K562 (cell line): ENCODE measurements around the gene PPP1R13B. TPM values are rescaled to one million over a fixed set of nuclear protein-coding genes. Genes with fewer than 3 reads are reported as not detected.

Source experiments
- ATAC-seq: fragments of 200-7000 bp; cut with Tn5 transposase; 3 replicates; pipeline ENCODE4 v1.9.1; 2020; ENCODE audit warnings: moderate library complexity
- BruUV-seq: library from RNA; stranded (reverse); fragments of 400-500 nt; replicated peaks from 2 replicates; lab custom pipeline; 2021; lab: Mats Ljungman, UMichigan
- CTCF ChIA-PET: fragments of 300-600 bp; formaldehyde crosslinking; extraction: SDS; loops from one replicate; lab custom pipeline; 2021; ENCODE audit warnings: low intra/inter-chr PET ratio; lab: Yijun Ruan, JAX
- POLR2A ChIA-PET: fragments of 300-600, 350-650 bp; sonication (Branson Sonifier 250); formaldehyde crosslinking; extraction: SDS; loops from one replicate; lab custom pipeline; 2021; ENCODE audit warnings: antibody characterized with exemption, inconsistent platforms; lab: Yijun Ruan, JAX
- DNase-seq, 4 experiments: peaks; one replicate each; pipeline versions ENCODE4 v3.0.0 to v3.0.0-alpha.2; 2011 to 2018; ENCODE audit warnings: low spot score in 3 of 4, mixed read lengths in 3 of 4; ENCODE audit errors: extremely low read depth in 1 of 4
- FAIRE-seq: peaks from 2 replicates; lab custom pipeline; 2011; peaks lifted over from hg19 to GRCh38; lab: Jason Lieb, UNC
- H2AFZ ChIP-seq: 2 replicates; pipeline ENCODE4 v1.6.0; 2011; ENCODE audit warnings: low read depth, low read length, control low read depth, inconsistent platforms
- H3K27ac ChIP-seq: fragments of 200-600 bp; 3 replicates; pipeline ENCODE4 v1.8.0; 2011; ENCODE audit warnings: low read depth, mild to moderate bottlenecking, control low read depth, inconsistent platforms, low read length, moderate library complexity, mixed read lengths; ENCODE audit errors: extremely low read depth
- H3K27me3 ChIP-seq, 2 experiments: fragments of 300-600 bp in 1 of 2; 2 replicates in 1 of 2; 3 replicates in 1 of 2; pipeline versions ENCODE4 v1.6.0 to v1.8.0; 2011; ENCODE audit warnings: inconsistent platforms in 2 of 2, low read length in 2 of 2, mild to moderate bottlenecking in 1 of 2, mixed read lengths in 1 of 2, moderate library complexity in 1 of 2; ENCODE audit not compliant: control insufficient read depth in 2 of 2, insufficient read depth in 2 of 2
- H3K36me3 ChIP-seq: fragments of 300-600 bp; 3 replicates; pipeline ENCODE4 v1.8.0; 2011; ENCODE audit warnings: mild to moderate bottlenecking, low read length, inconsistent platforms; ENCODE audit not compliant: control insufficient read depth, insufficient read depth
- H3K4me1 ChIP-seq, 2 experiments: fragments of 200-600 bp in 1 of 2; replicated peaks in 1 of 2; 2 replicates in 1 of 2; 3 replicates in 1 of 2; pipeline versions ENCODE4 v1.5.1 to v1.8.0; 2011; ENCODE audit warnings: inconsistent platforms in 2 of 2, low read length in 2 of 2, mild to moderate bottlenecking in 1 of 2, mixed read lengths in 1 of 2, moderate library complexity in 1 of 2; ENCODE audit not compliant: control insufficient read depth in 2 of 2, insufficient read depth in 2 of 2
- H3K4me2 ChIP-seq: 2 replicates; pipeline ENCODE4 v1.6.1; 2011; ENCODE audit warnings: low read length, control low read depth, inconsistent platforms, mixed read lengths; ENCODE audit not compliant: insufficient read depth
- H3K4me3 ChIP-seq: fragments of 200-600 bp; sonication (generic), shearing (Covaris generic); 2 replicates; pipeline ENCODE4 v1.5.1; 2016; ENCODE audit warnings: control low read depth, inconsistent platforms
- H3K79me2 ChIP-seq: fragments of 200-600 bp; 3 replicates; pipeline ENCODE4 v1.8.0; 2011; ENCODE audit warnings: low read length, inconsistent platforms; ENCODE audit not compliant: control insufficient read depth, insufficient read depth
- H3K9ac ChIP-seq, 2 experiments: 2 replicates each; pipeline versions ENCODE4 v1.6.0 to v1.6.1; 2011; ENCODE audit warnings: low read depth in 2 of 2, low read length in 2 of 2, control low read depth in 1 of 2, inconsistent platforms in 1 of 2, mild to moderate bottlenecking in 1 of 2, mixed read lengths in 1 of 2; ENCODE audit not compliant: insufficient read depth in 1 of 2
- H3K9me1 ChIP-seq: one replicate; pipeline ENCODE4 v1.6.0; 2011; ENCODE audit warnings: inconsistent platforms, mild to moderate bottlenecking, low read length, moderate library complexity; ENCODE audit not compliant: control insufficient read depth, insufficient read depth
- H3K9me3 ChIP-seq: replicated peaks from 2 replicates; pipeline ENCODE4 v1.5.1; 2011; ENCODE audit warnings: low read depth, low read length, inconsistent platforms; ENCODE audit not compliant: control insufficient read depth, insufficient read depth
- H4K20me1 ChIP-seq: replicated peaks from 2 replicates; pipeline ENCODE4 v1.6.1; 2011; ENCODE audit warnings: low read length, inconsistent platforms, mixed read lengths; ENCODE audit not compliant: control insufficient read depth, insufficient read depth
- DLX4 ChIP-seq: fragments of 250-450 bp; sonication (Bioruptor Pico); IDR thresholded peaks from 2 replicates; pipeline ENCODE4 v1.6.1; 2021; ENCODE audit warnings: mild to moderate bottlenecking
- HCFC1 ChIP-seq: IDR thresholded peaks from 2 replicates; pipeline ENCODE4 v1.6.1; 2012; ENCODE audit warnings: low read depth, low read length, improper control_type of control experiment
- HNRNPL ChIP-seq: fragments of 200-400 bp; formaldehyde crosslinking; IDR thresholded peaks from 2 replicates; pipeline ENCODE4 v1.6.1; 2017; ENCODE audit warnings: low read depth, mild to moderate bottlenecking, low read length
- NCOA2 ChIP-seq, 2 experiments: fragments of 450-650 bp; IDR thresholded peaks; 2 replicates each; pipeline ENCODE4 v1.6.1; 2018; ENCODE audit warnings: mild to moderate bottlenecking in 2 of 2, moderate library complexity in 1 of 2; ENCODE audit not compliant: partially characterized antibody in 2 of 2
- PML ChIP-seq: IDR thresholded peaks from 2 replicates; pipeline ENCODE4 v1.6.1; 2012; ENCODE audit warnings: low read length, inconsistent platforms
- PURB ChIP-seq: sonication (generic); formaldehyde crosslinking; IDR thresholded peaks from 2 replicates; pipeline ENCODE4 v1.9.0; 2021; ENCODE audit warnings: low read depth, mild to moderate bottlenecking, missing genetic modification reagents
- RFX1 ChIP-seq: fragments of 450-650 bp; IDR thresholded peaks from 2 replicates; pipeline ENCODE4 v1.6.1; 2016; ENCODE audit warnings: mild to moderate bottlenecking, moderate library complexity
- SMAD4 ChIP-seq: fragments of 250-450 bp; sonication (Bioruptor Pico); conservative IDR thresholded peaks from 2 replicates; pipeline ENCODE4 v1.8.0; 2021; ENCODE audit warnings: inconsistent platforms, mild to moderate bottlenecking, moderate library complexity
- TOE1 ChIP-seq, 2 experiments: fragments of 450-650 bp in 1 of 2; sonication (generic) in 1 of 2; formaldehyde crosslinking in 1 of 2; IDR thresholded peaks; 2 replicates each; pipeline versions ENCODE4 v1.7.1 to v1.8.0; 2016 to 2022; ENCODE audit warnings: borderline replicate concordance in 2 of 2, mild to moderate bottlenecking in 2 of 2, antibody characterized with exemption in 1 of 2, inconsistent platforms in 1 of 2, low read depth in 1 of 2, missing genetic modification reagents in 1 of 2, moderate library complexity in 1 of 2
- U2AF2 ChIP-seq: fragments of 200-400 bp; formaldehyde crosslinking; optimal IDR thresholded peaks from 2 replicates; pipeline ENCODE3; 2017; ENCODE audit warnings: low read depth, mild to moderate bottlenecking, low read length
- ZBTB12 ChIP-seq: fragments of 250-450 bp; sonication (Bioruptor Pico); IDR thresholded peaks from 2 replicates; pipeline ENCODE4 v1.4.0; 2020
- ZFP30 ChIP-seq: fragments of 250-450 bp; sonication (Bioruptor Pico); IDR thresholded peaks from 2 replicates; pipeline ENCODE4 v1.8.0; 2022; ENCODE audit warnings: moderate library complexity, mild to moderate bottlenecking, inconsistent platforms, borderline replicate concordance
- ZNF224 ChIP-seq: sonication (generic); formaldehyde crosslinking; IDR thresholded peaks from 2 replicates; pipeline ENCODE4 v1.8.0; 2022; ENCODE audit warnings: mild to moderate bottlenecking, missing genetic modification reagents
- WGBS: fragments of 100-300 bp; shearing (Covaris generic); methylation state at CpG from one replicate; pipeline ENCODE4 v1.1.6; 2016; ENCODE audit warnings: low coverage, mixed read lengths; ENCODE audit not compliant: insufficient coverage; ENCODE audit errors: missing lambda C conversion rate; 5-methylcytosine and 5-hydroxymethylcytosine counted together
- in situ Hi-C: fragments of 300-500 bp; cut with MboI; formaldehyde crosslinking; loops from 4 replicates; pipeline ENCODE4 v1.15.0; 2018; ENCODE audit warnings: inconsistent platforms, mixed read lengths
- intact Hi-C: fragments of 100-400 bp; cut with micrococcal nuclease; formaldehyde crosslinking; loops from 2 replicates; pipeline ENCODE4 v1.14.2; 2022
- polyA plus RNA-seq, 8 experiments: library from polyadenylated mRNA; depleted of rRNA in 4 of 8; stranded (reverse) in 5 of 8; unstranded in 3 of 8; fragments of >200 nt; fragmentation: Nextera tagmentation in 2 of 8; fragmentation: Illumina TruSeq in 1 of 8; extraction: Ambion mirVana in 2 of 8; extraction: Trizol in 1 of 8; gene quantifications; 2 replicates each; pipeline versions ENCODE4 v1.2.1 to v1.2.3, GENCODE V29; 2011 to 2014; ENCODE audit warnings: inconsistent platforms in 1 of 8, missing spikeins in 1 of 8
- total RNA-seq, 7 experiments: library from RNA; depleted of rRNA in 6 of 7; stranded (reverse); fragments of >200 nt in 6 of 7; fragmentation: Illumina TruSeq in 2 of 7; extraction: Trizol in 2 of 7; gene quantifications; 2 replicates each; pipeline versions ENCODE4 v1.2.1 to v1.2.3, GENCODE V29; 2011 to 2021; ENCODE audit warnings: low replicate concordance in 1 of 7

The PPP1R13B gene
- total and polyA plus RNA-seq, 9 of the 15 experiments (the other 6 are each of a cell fraction or from before 2014, with no cell fraction given), result 0.03 to 1.7 (median 0.15) TPM

- FAIRE-seq (no peak), DNase-seq (no peak), ATAC-seq (no peak)
- POLR2A ChIA-PET, result interaction anchor here (0.9 kb wide), 1 partner anchor 16 kb away, joined by 3 read pairs; no protein-coding TSS in a partner anchor
- Histone ChIP-seq H3K9ac (peak overlapping the region in 1 of 2 experiments; percentile 68; a peak in 2 of 4 replicates), H4K20me1 (0 out of 2 replicates have a peak, but pooled peaks cover 5% of the 10 kb centered on the region), H3K4me2 (no peak overlapping the region), H3K79me2 (peaks cover 90% of the 10 kb centered on the region)
- CTCF ChIA-PET, result no interaction called here
- no peak for TF ChIP-seq PURB (CRISPR knock-in tag)
- no peak for TF ChIP-seq PML
- no peak for TF ChIP-seq NCOA2 (IDR thresholded peaks at IDR 0.05; ENCODE audit: partially characterized antibody in 2 of 2)
- TF ChIP-seq DLX4 (CRISPR knock-in tag), result no peak
- TF ChIP-seq ZNF224 (CRISPR knock-in tag), result no peak
- TF ChIP-seq ZFP30 (CRISPR knock-in tag), result no peak
- TF ChIP-seq HCFC1, result no peak
- no peak for TF ChIP-seq HNRNPL
- TF ChIP-seq U2AF2, result no peak
- TF ChIP-seq TOE1 (IDR thresholded peaks at IDR 0.05; ENCODE audit: borderline replicate concordance), result no peak
- TF ChIP-seq TOE1 (CRISPR knock-in tag; IDR thresholded peaks at IDR 0.05; ENCODE audit: borderline replicate concordance, low read depth), result no peak
- TF ChIP-seq SMAD4 (CRISPR knock-in tag), result no peak
- no peak for TF ChIP-seq ZBTB12 (CRISPR knock-in tag)
- TF ChIP-seq RFX1, result no peak
- TF ChIP-seq, all 486 proteins: peak for 0
- Histone ChIP-seq H3K4me3 (no peak overlapping the region), H3K9me1 (no peaks in the 10 kb centered on the region), H3K27me3 (no peaks in the 10 kb centered on the region), H3K27ac (no peak overlapping the region), H3K9me3 (no peaks in the 10 kb centered on the region), H2AFZ (no peak overlapping the region), H3K36me3 (peaks cover 18% of the 10 kb centered on the region; the same call in 2 of the 3 replicates), H3K4me1 (peaks cover 18 to 48% of the 10 kb centered on the region in 2 experiments; a peak in 4 of 5 replicates)
- in situ Hi-C loops (no loop called here), intact Hi-C loops (no loop called here)
- 80% methylated on average over 8 of the region's 8 CpGs for WGBS
- BruUV-seq, result no TSS peak
Measured at GRCh38 chr14:103719751-103720150, 127.6 kb downstream of the PPP1R13B start.
